Measurements from ENCODE around the gene STYX.
A peak's percentile ranks its signal among the peaks of the same experiment; 100 is the strongest.

STYX gene, protein sequence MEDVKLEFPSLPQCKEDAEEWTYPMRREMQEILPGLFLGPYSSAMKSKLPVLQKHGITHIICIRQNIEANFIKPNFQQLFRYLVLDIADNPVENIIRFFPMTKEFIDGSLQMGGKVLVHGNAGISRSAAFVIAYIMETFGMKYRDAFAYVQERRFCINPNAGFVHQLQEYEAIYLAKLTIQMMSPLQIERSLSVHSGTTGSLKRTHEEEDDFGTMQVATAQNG

DNA sequence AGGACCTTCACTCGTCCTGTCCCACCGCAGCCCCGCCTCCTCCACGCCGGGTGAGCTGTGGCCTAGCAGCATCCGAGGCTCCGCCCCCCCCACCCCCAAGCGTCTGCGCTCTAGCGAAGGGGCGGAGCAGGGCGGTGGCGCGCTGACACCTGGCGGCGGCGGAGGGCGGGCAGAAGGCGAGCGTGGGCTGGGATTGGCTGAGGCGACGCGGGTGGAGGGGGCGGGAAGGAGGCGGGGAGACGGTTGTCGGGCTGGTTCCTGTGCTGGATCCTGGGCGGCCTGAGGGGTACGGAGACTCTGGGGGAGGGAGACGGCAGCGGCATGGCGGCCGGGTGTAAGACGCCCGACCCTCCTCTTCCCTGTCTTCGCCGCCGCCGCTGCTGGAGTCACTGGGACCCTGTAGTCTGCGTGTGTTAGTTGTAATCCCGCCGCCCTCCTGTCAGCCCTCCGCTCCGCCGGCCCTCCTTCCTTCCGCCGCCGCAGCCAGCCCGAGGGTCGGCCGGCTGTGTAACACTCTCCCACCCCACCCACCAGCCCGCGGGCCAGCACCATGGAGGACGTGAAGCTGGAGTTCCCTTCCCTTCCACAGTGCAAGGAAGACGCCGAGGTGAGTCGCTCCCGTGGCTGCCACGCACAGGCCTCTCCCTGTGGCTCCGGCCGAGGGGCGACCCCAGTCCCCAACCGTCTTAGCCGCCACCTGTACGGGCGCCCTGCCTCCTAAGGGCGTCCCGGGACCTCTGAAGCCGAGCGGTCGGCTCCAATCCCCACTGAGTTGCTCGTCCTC lies at the start of gene STYX:
TSS of gene STYX (plus strand) at position 242 of the 784 bp plus-strand sequence. CDS start at position 551, 309 bp downstream.
- H3K27me3 ChIP-seq, result no peaks in the 10 kb centered on the region
- H3K27ac ChIP-seq, result peak within 1 kb of the TSS; percentile 87
- peaks cover 19% of the 10 kb centered on the region for H3K4me1 ChIP-seq
- H3K4me2 ChIP-seq, result peak within 1 kb of the TSS; percentile 89
- H3K9me3 ChIP-seq, result 0 out of 2 replicates have a peak, but pooled peaks cover 4% of the 10 kb centered on the region
- peaks cover 17% of the 10 kb centered on the region for H4K20me1 ChIP-seq
- no peak for TF ChIP-seq Cebpa-rat (IDR thresholded peaks at IDR 0.05)
- H3K4me3 ChIP-seq, result peak within 1 kb of the TSS; percentile 80
- peaks cover 66% of the 10 kb centered on the region for H3K36me3 ChIP-seq
- H3K9ac ChIP-seq, result peak within 1 kb of the TSS; percentile 87

DNA sequence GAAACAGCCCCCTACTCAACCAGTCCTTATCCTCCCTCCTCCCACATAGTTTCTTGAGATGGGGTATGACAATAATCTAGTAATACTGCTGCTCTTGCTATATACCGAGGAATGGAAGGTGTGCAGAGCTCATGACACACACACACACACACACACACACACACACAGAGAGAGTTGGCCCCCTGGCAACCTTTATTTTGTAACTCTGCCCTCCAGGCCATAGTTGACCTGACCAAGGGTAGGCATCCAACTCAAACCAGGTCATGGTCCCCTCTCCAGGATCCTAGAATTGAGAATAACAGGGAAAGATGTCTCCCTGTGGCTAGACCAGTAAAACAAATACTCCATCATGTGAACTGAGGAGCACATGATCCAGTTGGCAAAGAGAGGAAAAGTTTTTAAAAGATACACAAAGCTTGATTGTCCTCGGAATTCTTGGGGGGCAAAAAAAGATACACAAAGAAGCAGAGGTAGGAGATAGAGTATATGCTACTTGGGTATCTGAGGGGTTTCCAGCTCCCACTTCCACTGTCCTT lies 45.9 kb upstream of the STYX start:
- Histone ChIP-seq H3K27me3 (no peaks in the 10 kb centered on the region), H3K36me3 (peaks cover 33% of the 10 kb centered on the region), H3K9ac (no peak overlapping the region), H3K4me3 (no peak overlapping the region), H3K4me2 (no peak overlapping the region), H4K20me1 (peaks cover 83% of the 10 kb centered on the region), H3K4me1 (peaks cover 8% of the 10 kb centered on the region; the same call in 1 of the 2 replicates), H3K9me3 (no peaks in the 10 kb centered on the region), H3K27ac (no peak overlapping the region)
- TF ChIP-seq Cebpa-rat (IDR thresholded peaks at IDR 0.05), result no peak

DNA sequence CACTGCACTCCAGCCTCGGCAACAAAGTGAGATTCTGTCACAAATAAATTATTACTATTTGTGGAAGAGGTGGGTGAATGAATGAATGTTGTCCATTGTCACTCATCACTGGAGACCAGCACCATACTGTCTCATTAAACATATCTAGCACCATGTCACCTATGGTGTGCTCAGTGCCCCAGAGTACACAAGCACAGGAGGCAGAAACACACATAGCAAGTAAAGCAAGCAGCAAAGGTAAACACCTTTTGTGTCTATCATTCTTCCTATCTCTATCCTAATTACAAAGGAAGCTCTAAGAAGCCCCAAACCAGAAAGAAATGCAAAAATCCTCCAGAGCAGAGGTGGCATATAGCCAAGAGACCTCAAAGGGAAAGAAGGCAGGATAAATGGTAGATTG lies 43.8 kb upstream of the STYX start:
- Histone ChIP-seq H3K4me2 (no peak overlapping the region), H3K27me3 (no peaks in the 10 kb centered on the region), H3K4me3 (no peak overlapping the region), H3K9ac (no peak overlapping the region), H4K20me1 (peaks cover 93% of the 10 kb centered on the region), H3K36me3 (peaks cover 31% of the 10 kb centered on the region), H3K4me1 (peaks cover 8% of the 10 kb centered on the region; the same call in 1 of the 2 replicates), H3K27ac (no peak overlapping the region), H3K9me3 (no peaks in the 10 kb centered on the region)
- TF ChIP-seq Cebpa-rat (IDR thresholded peaks at IDR 0.05), result no peak

DNA sequence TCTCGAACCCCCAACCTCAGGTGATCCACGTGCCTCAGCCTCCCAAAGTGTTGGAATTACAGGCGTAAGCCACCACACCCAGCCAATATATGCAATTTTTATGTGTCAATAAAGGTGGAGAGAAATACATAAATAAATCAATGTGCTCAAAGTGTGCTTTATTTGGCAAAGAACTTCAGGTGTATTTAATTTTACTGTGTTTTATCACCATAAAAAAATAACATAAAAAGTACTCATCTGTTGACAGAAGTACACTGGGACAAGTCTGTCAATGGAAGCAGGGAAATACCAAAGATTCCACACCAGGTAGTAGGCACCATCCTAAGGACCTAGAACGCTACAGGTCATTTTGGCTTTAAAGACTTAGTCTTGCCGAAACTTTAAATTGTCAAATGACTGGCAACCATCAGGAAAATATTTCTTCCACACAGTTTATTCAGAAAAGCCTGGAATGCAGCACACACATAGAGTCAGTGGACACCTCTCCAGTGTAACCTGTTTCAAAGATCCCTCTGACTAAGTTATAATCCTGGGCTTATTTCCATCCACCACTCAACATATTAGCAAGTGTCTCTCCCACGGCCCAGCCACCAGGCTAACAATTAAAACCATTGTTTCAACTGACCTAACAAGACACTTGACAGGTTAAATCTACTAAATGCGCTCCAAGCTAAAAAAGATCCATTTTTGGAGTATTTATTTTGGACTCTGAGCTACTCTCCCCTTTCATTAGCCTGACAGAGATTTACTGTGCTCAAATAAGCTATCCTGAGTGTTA lies 38.8 kb upstream of the STYX start:
- peaks cover 85% of the 10 kb centered on the region for H4K20me1 ChIP-seq
- no peaks in the 10 kb centered on the region for H3K27me3 ChIP-seq
- H3K4me2 ChIP-seq, result no peak overlapping the region
- H3K9ac ChIP-seq, result no peak overlapping the region
- peaks cover 15% of the 10 kb centered on the region; the same call in 1 of the 2 replicates for H3K36me3 ChIP-seq
- no peak for TF ChIP-seq Cebpa-rat (IDR thresholded peaks at IDR 0.05)
- peaks cover 29% of the 10 kb centered on the region for H3K4me1 ChIP-seq
- no peak overlapping the region for H3K27ac ChIP-seq
- no peaks in the 10 kb centered on the region for H3K9me3 ChIP-seq
- H3K4me3 ChIP-seq, result no peak overlapping the region

DNA sequence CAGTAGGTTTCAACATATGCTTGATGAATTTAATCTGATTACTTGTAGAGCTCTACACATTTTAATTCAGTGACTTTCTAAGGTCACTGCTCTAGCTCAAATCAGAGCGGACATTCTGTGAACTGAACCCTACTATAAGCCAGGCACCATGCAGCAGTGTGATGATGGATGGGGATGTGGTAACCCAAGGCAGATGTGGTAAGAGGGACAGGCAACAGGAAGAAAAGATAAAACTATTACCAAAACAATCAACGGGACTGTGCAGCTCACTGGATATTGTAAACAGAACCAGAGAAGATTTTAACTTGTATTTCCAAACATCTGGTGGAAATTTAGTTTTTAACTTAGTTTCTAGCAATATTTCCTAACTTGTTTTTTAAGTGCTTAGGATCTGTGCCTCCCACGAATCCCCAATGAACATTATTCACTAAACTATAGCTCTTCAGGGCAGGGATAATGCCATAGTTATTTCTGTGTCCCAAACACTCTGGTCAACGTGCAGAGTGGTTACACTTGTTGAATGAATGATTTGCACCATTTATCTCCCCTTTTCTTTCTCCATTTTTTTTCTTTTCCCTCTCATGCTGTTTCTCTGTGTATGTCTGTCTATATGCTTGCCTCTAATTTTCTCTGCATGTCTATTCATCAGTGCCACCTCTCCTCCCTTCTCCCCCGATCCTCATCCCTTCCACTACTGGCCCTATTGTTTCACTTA lies 37.6 kb upstream of the STYX start:
- Histone ChIP-seq H3K9ac (no peak overlapping the region), H3K4me2 (peak overlapping the region; percentile 80)

DNA sequence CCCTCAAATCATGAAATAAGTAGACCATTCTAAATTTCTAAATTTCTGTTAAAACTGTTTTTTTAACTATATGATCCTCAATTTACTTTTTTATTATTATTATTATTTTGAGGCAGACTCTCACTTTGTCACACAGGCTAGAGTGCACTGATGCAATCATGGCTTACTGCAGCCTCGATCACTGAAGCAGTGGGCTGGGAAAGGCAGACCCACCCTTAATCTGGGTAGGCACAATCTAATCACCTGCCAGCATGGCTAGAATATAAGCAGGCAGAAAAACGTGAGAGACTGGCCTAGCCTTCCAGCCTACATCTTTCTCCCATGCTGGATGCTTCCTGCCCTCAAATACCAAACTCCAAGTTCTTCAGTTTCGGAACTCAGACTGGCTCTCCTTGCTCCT lies 36.9 kb upstream of the STYX start:
- H3K4me2 ChIP-seq, result peak overlapping the region; percentile 80
- no peaks in the 10 kb centered on the region for H3K27me3 ChIP-seq
- no peak overlapping the region for H3K4me3 ChIP-seq
- no peak for TF ChIP-seq Cebpa-rat (IDR thresholded peaks at IDR 0.05)
- H3K4me1 ChIP-seq, result peaks cover 35% of the 10 kb centered on the region
- no peak overlapping the region for H3K9ac ChIP-seq
- H3K27ac ChIP-seq, result no peak overlapping the region
- H3K9me3 ChIP-seq, result no peaks in the 10 kb centered on the region
- peaks cover 66% of the 10 kb centered on the region for H4K20me1 ChIP-seq
- H3K36me3 ChIP-seq, result peaks cover 15% of the 10 kb centered on the region; the same call in 1 of the 2 replicates

More for the DNA sequence above, 37.6 kb upstream of the STYX start:
- Histone ChIP-seq H3K9me3 (no peaks in the 10 kb centered on the region), H3K4me3 (no peak overlapping the region), H3K27me3 (no peaks in the 10 kb centered on the region), H3K36me3 (peaks cover 15% of the 10 kb centered on the region; the same call in 1 of the 2 replicates), H3K27ac (no peak overlapping the region), H3K4me1 (peaks cover 35% of the 10 kb centered on the region), H4K20me1 (peaks cover 73% of the 10 kb centered on the region)
- TF ChIP-seq Cebpa-rat (IDR thresholded peaks at IDR 0.05), result no peak

DNA sequence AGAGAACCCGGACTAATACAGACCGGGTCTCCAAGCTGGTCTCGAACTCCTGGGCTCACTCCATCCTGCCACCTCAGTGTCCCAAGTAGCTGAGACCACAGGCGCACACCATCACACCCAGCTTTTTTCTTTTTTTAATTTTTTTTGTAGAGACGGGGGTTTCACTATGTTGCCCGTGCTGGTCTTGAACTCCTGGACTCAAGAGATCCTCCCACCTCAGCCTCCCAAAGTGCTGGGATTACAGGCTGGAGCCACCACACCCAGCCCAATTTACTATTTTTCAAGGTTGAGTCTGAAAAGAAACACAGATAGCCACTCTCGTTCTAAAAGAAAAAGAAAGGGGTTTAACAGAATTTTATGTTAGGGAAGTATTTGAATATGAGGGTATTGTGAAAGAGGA lies 36.4 kb upstream of the STYX start:
- Histone ChIP-seq H4K20me1 (peaks cover 61% of the 10 kb centered on the region), H3K27ac (no peak overlapping the region), H3K27me3 (no peaks in the 10 kb centered on the region), H3K9me3 (no peaks in the 10 kb centered on the region), H3K4me1 (peaks cover 35% of the 10 kb centered on the region), H3K36me3 (peaks cover 15% of the 10 kb centered on the region; the same call in 1 of the 2 replicates), H3K9ac (no peak overlapping the region), H3K4me3 (no peak overlapping the region), H3K4me2 (peak overlapping the region; percentile 80)
- no peak for TF ChIP-seq Cebpa-rat (IDR thresholded peaks at IDR 0.05)

DNA sequence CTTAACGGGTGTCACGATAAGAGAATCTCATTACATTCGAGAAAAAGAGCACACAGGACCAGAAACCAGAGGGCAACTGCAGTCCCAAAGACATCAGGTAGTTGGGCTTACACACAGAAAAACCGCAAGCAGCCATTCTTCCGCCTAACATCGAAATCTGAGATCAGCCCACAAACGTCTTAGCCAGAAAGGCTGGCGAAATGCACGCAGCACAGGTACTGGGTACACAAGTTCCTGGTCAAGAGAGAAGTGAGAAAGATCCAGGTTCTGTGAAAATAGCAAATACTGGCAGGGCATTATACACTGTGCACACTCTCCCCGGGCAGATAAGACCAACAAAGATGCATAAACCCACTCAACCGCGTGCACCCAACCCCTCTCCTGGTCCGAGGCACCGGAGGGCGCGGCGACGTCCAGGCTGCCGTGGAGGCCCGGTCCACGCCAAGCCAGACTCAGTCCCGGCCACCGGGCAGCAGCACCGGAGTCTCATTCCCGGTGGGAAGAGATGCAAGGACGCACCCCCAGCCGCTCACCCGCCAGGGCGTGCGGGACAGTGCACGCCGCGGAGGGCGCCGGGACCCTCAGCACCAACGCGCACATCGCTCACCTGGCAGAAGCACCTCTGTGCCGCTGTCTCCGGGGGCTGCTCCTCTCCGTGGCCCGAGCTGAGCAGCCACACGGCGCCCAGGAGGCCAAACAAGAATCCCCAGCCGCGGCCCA lies 35.0 kb upstream of the STYX start:
- Histone ChIP-seq H3K4me3 (peak overlapping the region; percentile 88), H3K9me3 (no peaks in the 10 kb centered on the region), H3K9ac (peak overlapping the region; percentile 83), H3K27ac (peak overlapping the region; percentile 85), H3K36me3 (peaks cover 15% of the 10 kb centered on the region; the same call in 1 of the 2 replicates), H4K20me1 (peaks cover 48% of the 10 kb centered on the region), H3K27me3 (no peaks in the 10 kb centered on the region), H3K4me2 (peak overlapping the region; percentile 80), H3K4me1 (peaks cover 42% of the 10 kb centered on the region)
- TF ChIP-seq Cebpa-rat (IDR thresholded peaks at IDR 0.05), result no peak

Measured in BLaER1 (cell line).